Esophagus squamous epithelium (tissue), 4 donors: Measurements from ENCODE around the gene KLHL8.

Source experiments
- CTCF ChIP-seq, 6 experiments: fragments of 450-650 bp in 4 of 6; fragments of 200-600 bp in 2 of 6; sonication (generic) in 2 of 6; IDR thresholded peaks; one replicate each; pipeline ENCODE4 v1.5.1; 2016 to 2019; ENCODE audit warnings: antibody characterized with exemption in 6 of 6, mild to moderate bottlenecking in 4 of 6, moderate library complexity in 4 of 6
- POLR2A ChIP-seq, 4 donors: fragments of 450-650 bp; IDR thresholded peaks; one replicate each; pipeline ENCODE4 v1.6.1; 2017; ENCODE audit warnings: antibody characterized with exemption in 4 of 4, mild to moderate bottlenecking in 4 of 4, moderate library complexity in 3 of 4

- no peak for TF ChIP-seq CTCF (IDR thresholded peaks at IDR 0.05)
- no peak for TF ChIP-seq POLR2A (IDR thresholded peaks at IDR 0.05)
Observed at GRCh38 chr4:87260477-87260876, 40.1 kb upstream of the KLHL8 start.
